Neural crest cell (in vitro differentiated cells): ENCODE data around the gene SLC25A13. TPM values are rescaled to one million over a fixed set of nuclear protein-coding genes. Genes with fewer than 3 reads are reported as not detected.

ENCODE experiments used
- DNase-seq: peaks from one replicate; pipeline ENCODE4 v3.0.0; 2021; ENCODE audit warnings: low read depth, mixed read lengths, low spot score
- H3K27ac Mint-ChIP-seq: one replicate; pipeline ENCODE4 v1.8.0; 2021; ENCODE audit warnings: mild to moderate bottlenecking, mixed read lengths; ENCODE audit not compliant: unreplicated experiment
- H3K27me3 Mint-ChIP-seq: 2 replicates; pipeline ENCODE4 v1.8.0; 2021; ENCODE audit warnings: low read depth, mild to moderate bottlenecking, mixed read lengths
- H3K36me3 Mint-ChIP-seq: 2 replicates; pipeline ENCODE4 v1.8.0; 2021; ENCODE audit warnings: low read depth, mild to moderate bottlenecking, mixed read lengths
- H3K4me1 Mint-ChIP-seq: 2 replicates; pipeline ENCODE4 v1.8.0; 2021; ENCODE audit warnings: mixed read lengths
- H3K4me3 Mint-ChIP-seq: one replicate; pipeline ENCODE4 v1.8.0; 2021; ENCODE audit warnings: mild to moderate bottlenecking, mixed read lengths
- H3K9me3 Mint-ChIP-seq: 2 replicates; pipeline ENCODE4 v1.8.0; 2021; ENCODE audit warnings: mixed read lengths
- CTCF ChIP-seq: fragments of 200-600 bp; sonication (generic); conservative IDR thresholded peaks from 2 replicates; pipeline ENCODE4 v1.5.0; 2021; ENCODE audit warnings: antibody characterized with exemption, mild to moderate bottlenecking
- total RNA-seq: library from RNA; stranded (reverse); gene quantifications from 2 replicates; pipeline ENCODE4 v1.2.1, GENCODE V29; 2021

SLC25A13 gene
- total RNA-seq, 1 donor from 2014 or later, result 68.3 TPM

GRCh38 chr7:96152706-96153105, 169.2 kb downstream of the SLC25A13 start:
- H3K27ac Mint-ChIP-seq, result no peak overlapping the region
- no peaks in the 10 kb centered on the region for H3K9me3 Mint-ChIP-seq
- H3K36me3 Mint-ChIP-seq, result peaks cover 17% of the 10 kb centered on the region
- no peak for TF ChIP-seq CTCF
- no peak overlapping the region for H3K4me3 Mint-ChIP-seq
- no peaks in the 10 kb centered on the region for H3K4me1 Mint-ChIP-seq
- no peaks in the 10 kb centered on the region for H3K27me3 Mint-ChIP-seq
- no peak for DNase-seq

GRCh38 chr7:96151889-96152288, 170.0 kb downstream of the SLC25A13 start:
- Mint-ChIP-seq H3K36me3 (peaks cover 13% of the 10 kb centered on the region), H3K9me3 (no peaks in the 10 kb centered on the region), H3K27ac (no peak overlapping the region), H3K4me1 (no peaks in the 10 kb centered on the region), H3K27me3 (no peaks in the 10 kb centered on the region), H3K4me3 (no peak overlapping the region)
- no peak for DNase-seq
- no peak for TF ChIP-seq CTCF

DNA sequence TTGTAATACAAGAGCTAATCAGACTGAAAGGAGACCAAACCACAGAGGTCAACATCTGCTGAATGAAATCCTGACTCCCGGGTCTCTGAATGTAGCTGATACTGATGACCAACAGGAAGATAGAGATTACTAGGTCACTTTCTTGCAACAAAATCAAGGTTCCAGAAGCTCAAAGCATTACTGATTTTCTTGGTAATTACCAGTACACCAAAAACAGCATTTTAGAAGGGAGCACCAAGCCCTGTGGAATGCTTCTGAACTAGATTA, 177.7 kb downstream of the SLC25A13 start:
- no peaks in the 10 kb centered on the region for H3K9me3 Mint-ChIP-seq
- H3K27me3 Mint-ChIP-seq, result no peaks in the 10 kb centered on the region
- no peak for TF ChIP-seq CTCF
- H3K4me1 Mint-ChIP-seq, result no peaks in the 10 kb centered on the region
- DNase-seq, result no peak
- peaks cover 15% of the 10 kb centered on the region for H3K36me3 Mint-ChIP-seq
- H3K4me3 Mint-ChIP-seq, result no peak overlapping the region
- H3K27ac Mint-ChIP-seq, result no peak overlapping the region

GRCh38 chr7:96143495-96144259, 178.2 kb downstream of the SLC25A13 start:
- Mint-ChIP-seq H3K36me3 (peaks cover 11% of the 10 kb centered on the region), H3K9me3 (no peaks in the 10 kb centered on the region), H3K4me3 (no peak overlapping the region), H3K27ac (no peak overlapping the region), H3K4me1 (no peaks in the 10 kb centered on the region), H3K27me3 (no peaks in the 10 kb centered on the region)
- TF ChIP-seq CTCF, result no peak
- DNase-seq, result no peak

GRCh38 chr7:96136600-96137239, 185.2 kb downstream of the SLC25A13 start:
- no peaks in the 10 kb centered on the region for H3K27me3 Mint-ChIP-seq
- no peak for DNase-seq
- peaks cover 18% of the 10 kb centered on the region for H3K36me3 Mint-ChIP-seq
- TF ChIP-seq CTCF, result no peak
- H3K27ac Mint-ChIP-seq, result no peak overlapping the region
- H3K4me3 Mint-ChIP-seq, result no peak overlapping the region
- no peaks in the 10 kb centered on the region for H3K9me3 Mint-ChIP-seq
- no peaks in the 10 kb centered on the region for H3K4me1 Mint-ChIP-seq
